Measurements from ENCODE around the gene PSTPIP2.

The PSTPIP2 gene

GRCh38 chr18:46099463-46099862 is 27.4 kb upstream of the PSTPIP2 start:
- no peaks in the 10 kb centered on the region for H3K27me3 ChIP-seq (replicated peaks; ENCODE audit: control insufficient read depth, insufficient read depth, low read length)
- no peak for TF ChIP-seq CTCF (IDR thresholded peaks at IDR 0.05; ENCODE audit: insufficient read depth, low read length, poor library complexity, severe bottlenecking)
- H3K36me3 ChIP-seq (ENCODE audit: control insufficient read depth, insufficient read depth, low read length), result no peaks in the 10 kb centered on the region
- DNase-seq (ENCODE audit: extremely low read depth, insufficient read length), result no peak
- H3K4me3 ChIP-seq (replicated peaks; ENCODE audit: low read depth, low read length), result no peak overlapping the region

DNA sequence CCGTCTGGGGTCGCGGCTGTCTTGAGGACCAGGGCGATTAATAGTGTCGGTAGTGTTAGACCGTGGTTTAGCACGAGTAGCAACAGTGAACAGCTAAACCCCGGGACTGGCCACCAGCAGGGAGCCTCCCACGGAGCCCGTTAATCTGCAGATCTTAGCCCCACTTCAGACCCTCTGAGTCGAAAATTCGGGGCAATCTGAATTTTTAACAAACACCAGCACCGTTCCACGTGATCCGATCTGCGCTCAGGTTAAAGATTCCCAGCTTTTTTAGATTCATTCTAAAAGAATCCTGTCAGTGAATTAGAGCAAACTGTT is 26.5 kb upstream of the PSTPIP2 start:
- Histone ChIP-seq H3K36me3 (ENCODE audit: control insufficient read depth, insufficient read depth, low read length) (peaks cover 1% of the 10 kb centered on the region), H3K27me3 (replicated peaks; ENCODE audit: control insufficient read depth, insufficient read depth, low read length) (no peaks in the 10 kb centered on the region), H3K4me3 (replicated peaks; ENCODE audit: low read depth, low read length) (peak overlapping the region; percentile 92)
- TF ChIP-seq CTCF (IDR thresholded peaks at IDR 0.05; ENCODE audit: insufficient read depth, low read length, poor library complexity, severe bottlenecking), result no peak
- no peak for DNase-seq (ENCODE audit: extremely low read depth, insufficient read length)

GRCh38 chr18:46097801-46098615 is 25.9 kb upstream of the PSTPIP2 start, which contains the start of gene ATP5F1A:
Gene ATP5F1A (minus strand): TSS chr18:46098296. CDS start chr18:46098231, 65 bp downstream.
- Histone ChIP-seq H3K27me3 (replicated peaks; ENCODE audit: control insufficient read depth, insufficient read depth, low read length) (no peaks in the 10 kb centered on the region), H3K36me3 (ENCODE audit: control insufficient read depth, insufficient read depth, low read length) (peaks cover 5% of the 10 kb centered on the region), H3K4me3 (replicated peaks; ENCODE audit: low read depth, low read length) (peak within 1 kb of the TSS; percentile 92)
- peak; percentile 88 for DNase-seq (ENCODE audit: extremely low read depth, insufficient read length)
- no peak for TF ChIP-seq CTCF (IDR thresholded peaks at IDR 0.05; ENCODE audit: insufficient read depth, low read length, poor library complexity, severe bottlenecking)

DNA sequence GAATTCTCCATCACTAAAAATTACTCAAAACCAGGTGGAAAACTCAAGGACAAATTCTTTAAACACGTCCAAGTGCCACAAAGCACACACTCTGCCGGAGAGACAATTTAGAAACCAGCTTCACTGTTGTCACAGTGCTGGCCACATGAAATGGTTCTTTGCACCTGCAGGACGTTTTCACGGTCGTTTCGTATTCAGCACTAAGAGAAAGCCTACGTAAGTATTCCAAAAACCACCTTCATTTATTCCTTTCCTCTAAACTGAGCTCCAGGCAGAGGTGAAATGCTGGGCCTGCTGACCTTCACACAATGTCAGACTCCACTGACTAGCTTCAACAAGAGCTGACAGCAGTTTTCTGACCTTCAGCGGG is 25.4 kb upstream of the PSTPIP2 start:
- Histone ChIP-seq H3K27me3 (replicated peaks; ENCODE audit: control insufficient read depth, insufficient read depth, low read length) (no peaks in the 10 kb centered on the region), H3K4me3 (replicated peaks; ENCODE audit: low read depth, low read length) (peak overlapping the region; percentile 92), H3K36me3 (ENCODE audit: control insufficient read depth, insufficient read depth, low read length) (peaks cover 5% of the 10 kb centered on the region)
- no peak for DNase-seq (ENCODE audit: extremely low read depth, insufficient read length)
- TF ChIP-seq CTCF (IDR thresholded peaks at IDR 0.05; ENCODE audit: insufficient read depth, low read length, poor library complexity, severe bottlenecking), result no peak

GRCh38 chr18:46096651-46097300 is 24.7 kb upstream of the PSTPIP2 start:
- peak overlapping the region; percentile 92 for H3K4me3 ChIP-seq (replicated peaks; ENCODE audit: low read depth, low read length)

More at GRCh38 chr18:46096651-46097300, 24.7 kb upstream of the PSTPIP2 start:
- no peak for DNase-seq (ENCODE audit: extremely low read depth, insufficient read length)
- H3K36me3 ChIP-seq (ENCODE audit: control insufficient read depth, insufficient read depth, low read length), result peaks cover 5% of the 10 kb centered on the region
- H3K27me3 ChIP-seq (replicated peaks; ENCODE audit: control insufficient read depth, insufficient read depth, low read length), result no peaks in the 10 kb centered on the region
- no peak for TF ChIP-seq CTCF (IDR thresholded peaks at IDR 0.05; ENCODE audit: insufficient read depth, low read length, poor library complexity, severe bottlenecking)

Measured in GM06990 (cell line).